H1 (cell line): ENCODE data around the gene CADPS. TPM values are rescaled to one million over a fixed set of nuclear protein-coding genes. Genes with fewer than 3 reads are reported as not detected.

Experiments used
- CTCF ChIA-PET: fragments of 300-600 bp; sonication (Branson Sonifier 250); formaldehyde crosslinking; loops from one replicate; lab custom pipeline; 2021; ENCODE audit not compliant: partially characterized antibody; lab: Charles Lee
- POLR2A ChIA-PET: fragments of 300-600 bp; sonication (Branson Sonifier 250); formaldehyde crosslinking; loops from one replicate; lab custom pipeline; 2021; ENCODE audit warnings: inconsistent platforms; ENCODE audit not compliant: partially characterized antibody; lab: Charles Lee
- DNase-seq, 2 experiments: peaks; one replicate each; pipeline versions ENCODE4 v3.0.0 to v3.0.0-alpha.2; 2010 to 2022; ENCODE audit warnings: low spot score in 2 of 2, low read depth in 1 of 2, mixed read lengths in 1 of 2
- FAIRE-seq: peaks from 2 replicates; lab custom pipeline; 2011; peaks lifted over from hg19 to GRCh38; lab: Jason Lieb, UNC
- H2AFZ ChIP-seq: 2 replicates; pipeline ENCODE4 v1.8.1; 2012; ENCODE audit warnings: low read length, inconsistent platforms
- H2AK5ac ChIP-seq: 2 replicates; pipeline ENCODE4 v1.6.1; 2013; ENCODE audit warnings: low read depth, low read length
- H2BK120ac ChIP-seq: replicated peaks from 2 replicates; pipeline ENCODE3; 2013; ENCODE audit warnings: low read depth, low read length, inconsistent platforms
- H2BK12ac ChIP-seq: 2 replicates; pipeline ENCODE4 v1.6.1; 2013; ENCODE audit warnings: low read depth, low read length
- H2BK15ac ChIP-seq: 2 replicates; pipeline ENCODE4 v1.6.1; 2013; ENCODE audit warnings: low read length
- H2BK20ac ChIP-seq: 2 replicates; pipeline ENCODE4 v1.6.1; 2013; ENCODE audit warnings: low read length
- H2BK5ac ChIP-seq: 2 replicates; pipeline ENCODE4 v1.6.1; 2013; ENCODE audit warnings: low read depth, low read length
- H3K14ac ChIP-seq: 2 replicates; pipeline ENCODE4 v1.6.1; 2013; ENCODE audit warnings: inconsistent platforms; ENCODE audit not compliant: insufficient read length
- H3K18ac ChIP-seq: 2 replicates; pipeline ENCODE4 v1.6.1; 2013; ENCODE audit warnings: low read length; ENCODE audit errors: extremely low read depth
- H3K23ac ChIP-seq: 2 replicates; pipeline ENCODE4 v1.6.1; 2013; ENCODE audit warnings: inconsistent platforms; ENCODE audit not compliant: insufficient read length
- H3K23me2 ChIP-seq: 2 replicates; pipeline ENCODE4 v1.6.1; 2013; ENCODE audit warnings: low read depth, low read length
- H3K27ac ChIP-seq: 2 replicates; pipeline ENCODE4 v1.6.1; 2011; ENCODE audit warnings: low read depth, low read length, inconsistent platforms
- H3K27me3 ChIP-seq, 4 experiments: replicated peaks in 1 of 4; 1 replicate in 1 of 4; 2 replicates in 3 of 4; pipeline versions ENCODE4 v1.6.1 to v1.8.1; 2011 to 2013; ENCODE audit warnings: low read length in 3 of 4, mild to moderate bottlenecking in 3 of 4, inconsistent platforms in 2 of 4, mixed read lengths in 2 of 4, moderate library complexity in 1 of 4; ENCODE audit not compliant: control insufficient read depth in 3 of 4, insufficient read depth in 3 of 4; ENCODE audit errors: extremely low read depth in 1 of 4
- H3K36me3 ChIP-seq, 4 experiments: 2 replicates each; pipeline versions ENCODE4 v1.6.1 to v1.8.1; 2011 to 2013; ENCODE audit warnings: mild to moderate bottlenecking in 4 of 4, low read length in 3 of 4, moderate library complexity in 2 of 4, control low read depth in 1 of 4, inconsistent platforms in 1 of 4; ENCODE audit not compliant: insufficient read depth in 4 of 4, control insufficient read depth in 2 of 4
- H3K4ac ChIP-seq: replicated peaks from 2 replicates; pipeline ENCODE3; 2013; ENCODE audit warnings: low read length, low read depth, mixed read lengths, inconsistent platforms; ENCODE audit not compliant: insufficient read length
- H3K4me1 ChIP-seq, 4 experiments: replicated peaks in 1 of 4; 1 replicate in 1 of 4; 2 replicates in 3 of 4; pipeline versions ENCODE4 v1.6.1 to v1.8.1; 2011 to 2013; ENCODE audit warnings: low read length in 3 of 4, inconsistent platforms in 2 of 4, mixed read lengths in 1 of 4; ENCODE audit not compliant: insufficient read depth in 4 of 4, control insufficient read depth in 3 of 4
- H3K4me2 ChIP-seq, 2 experiments: 2 replicates each; pipeline versions ENCODE4 v1.6.1 to v1.8.1; 2011 to 2013; ENCODE audit warnings: low read depth in 2 of 2, low read length in 2 of 2, control low read depth in 1 of 2, inconsistent platforms in 1 of 2, mild to moderate bottlenecking in 1 of 2; ENCODE audit not compliant: insufficient read depth in 1 of 2
- H3K4me3 ChIP-seq, 4 experiments: fragments of 200-600, 300-600 bp in 1 of 4; sonication (generic), shearing (Covaris generic), sonication (Bioruptor Twin) in 1 of 4; 2 replicates each; pipeline versions ENCODE4 v1.5.1 to v1.8.1; 2011 to 2016; ENCODE audit warnings: low read length in 4 of 4, low read depth in 3 of 4, control low read depth in 2 of 4, inconsistent platforms in 2 of 4, mild to moderate bottlenecking in 2 of 4, mixed read lengths in 1 of 4, moderate library complexity in 1 of 4; ENCODE audit not compliant: insufficient read depth in 2 of 4; ENCODE audit errors: extremely low read depth in 1 of 4
- H3K56ac ChIP-seq: replicated peaks from 2 replicates; pipeline ENCODE3; 2013; ENCODE audit warnings: low read depth, mild to moderate bottlenecking, mixed read lengths, low read length, inconsistent platforms; ENCODE audit not compliant: insufficient read length
- H3K79me1 ChIP-seq: 2 replicates; pipeline ENCODE4 v1.6.1; 2013; ENCODE audit warnings: low read depth, low read length, control low read depth
- H3K79me2 ChIP-seq, 2 experiments: 2 replicates each; pipeline versions ENCODE4 v1.6.1 to v1.8.1; 2012 to 2013; ENCODE audit warnings: low read length in 2 of 2, mild to moderate bottlenecking in 2 of 2, inconsistent platforms in 1 of 2; ENCODE audit not compliant: insufficient read depth in 2 of 2, control insufficient read depth in 1 of 2
- H3K9ac ChIP-seq, 4 experiments: replicated peaks in 1 of 4; 1 replicate in 1 of 4; 2 replicates in 3 of 4; pipeline versions ENCODE4 v1.6.1 to v1.8.1; 2011 to 2013; ENCODE audit warnings: low read depth in 3 of 4, low read length in 3 of 4, control low read depth in 2 of 4, mild to moderate bottlenecking in 2 of 4, moderate library complexity in 2 of 4, inconsistent platforms in 1 of 4; ENCODE audit errors: extremely low read depth in 1 of 4
- H3K9me3 ChIP-seq, 2 experiments: 2 replicates each; pipeline versions ENCODE4 v1.6.1 to v1.8.1; 2012 to 2013; ENCODE audit warnings: mild to moderate bottlenecking in 2 of 2, moderate library complexity in 2 of 2, control low read depth in 1 of 2, inconsistent platforms in 1 of 2, low read depth in 1 of 2, low read length in 1 of 2, mixed read lengths in 1 of 2; ENCODE audit not compliant: insufficient read depth in 2 of 2
- H4K20me1 ChIP-seq, 2 experiments: replicated peaks in 1 of 2; 2 replicates each; pipeline versions ENCODE3 to v1.8.1; 2011 to 2013; ENCODE audit warnings: inconsistent platforms in 2 of 2, low read length in 2 of 2, mild to moderate bottlenecking in 1 of 2; ENCODE audit not compliant: insufficient read depth in 2 of 2, control insufficient read depth in 1 of 2
- H4K5ac ChIP-seq: 2 replicates; pipeline ENCODE4 v1.6.1; 2013; ENCODE audit warnings: low read length, low read depth, mixed read lengths, inconsistent platforms; ENCODE audit not compliant: insufficient read length
- H4K8ac ChIP-seq: 2 replicates; pipeline ENCODE4 v1.8.0; 2013; ENCODE audit warnings: mild to moderate bottlenecking, moderate library complexity, low read length, inconsistent platforms; ENCODE audit not compliant: insufficient read depth; ENCODE audit errors: extremely low read depth
- H4K91ac ChIP-seq: replicated peaks from 2 replicates; pipeline ENCODE3; 2013; ENCODE audit warnings: low read length, mixed read lengths, inconsistent platforms; ENCODE audit not compliant: insufficient read length
- CHD1 ChIP-seq: IDR thresholded peaks from 2 replicates; pipeline ENCODE4 v1.6.1; 2012; ENCODE audit warnings: low read depth, low read length, improper control_type of control experiment
- E2F6 ChIP-seq: IDR thresholded peaks from 2 replicates; pipeline ENCODE4 v1.6.1; 2012; ENCODE audit warnings: inconsistent platforms
- JUN ChIP-seq: IDR thresholded peaks from 2 replicates; pipeline ENCODE4 v1.6.1; 2011; ENCODE audit warnings: low read depth, mild to moderate bottlenecking, improper control_type of control experiment, low read length
- JUND ChIP-seq: IDR thresholded peaks from 2 replicates; pipeline ENCODE4 v1.6.1; 2011; ENCODE audit warnings: mild to moderate bottlenecking, improper control_type of control experiment, low read length
- POLR2AphosphoS5 ChIP-seq: IDR thresholded peaks from 2 replicates; pipeline ENCODE4 v1.6.1; 2011; ENCODE audit warnings: low read depth, low read length
- POU5F1 ChIP-seq: IDR thresholded peaks from 2 replicates; pipeline ENCODE4 v1.6.1; 2011; ENCODE audit warnings: low read depth, mild to moderate bottlenecking, low read length, moderate library complexity
- RNF2 ChIP-seq: fragments of 200-900, 300-1000 bp; sonication (generic); IDR thresholded peaks from 2 replicates; pipeline ENCODE4 v1.7.1; 2016; ENCODE audit warnings: borderline replicate concordance, low read depth, mild to moderate bottlenecking, antibody characterized with exemption, low read length; ENCODE audit not compliant: poor library complexity, severe bottlenecking; ENCODE audit errors: missing control alignments
- TBP ChIP-seq: IDR thresholded peaks from 2 replicates; pipeline ENCODE4 v1.6.1; 2011; ENCODE audit warnings: low read depth, low read length, improper control_type of control experiment
- TCF12 ChIP-seq: IDR thresholded peaks from 2 replicates; pipeline ENCODE4 v1.6.1; 2011; ENCODE audit warnings: low read depth, mild to moderate bottlenecking, low read length
- WGBS, 2 experiments: shearing (Covaris generic) in 1 of 2; methylation state at CpG; one replicate each; pipeline versions ENCODE4 v1.1.6 to v1.1.7; 2013 to 2015; ENCODE audit warnings: low lambda C conversion rate in 2 of 2, mixed read lengths in 2 of 2, inconsistent platforms in 1 of 2, low coverage in 1 of 2, missing lambda C conversion rate in 1 of 2; ENCODE audit not compliant: insufficient replicate concordance in 2 of 2, insufficient coverage in 1 of 2, insufficient read length in 1 of 2; ENCODE audit errors: extremely low coverage in 1 of 2, missing lambda C conversion rate in 1 of 2; 5-methylcytosine and 5-hydroxymethylcytosine counted together
- polyA plus RNA-seq, 7 experiments: library from polyadenylated mRNA; depleted of rRNA in 3 of 7; stranded (reverse) in 5 of 7; unstranded in 2 of 7; fragments of >200 nt in 5 of 7; fragments of 200-250 nt in 2 of 7; gene quantifications; 1 replicate in 5 of 7; 2 replicates in 1 of 7; 4 replicates in 1 of 7; pipeline versions ENCODE4 v1.2.1 to v1.2.3, GENCODE V29; 2011 to 2013; ENCODE audit warnings: missing spikeins in 2 of 7, mixed read lengths in 2 of 7
- total RNA-seq: library from RNA; stranded (reverse); fragmentation: NEBNext Ultra II Directional; extraction: Animal tissue kit (Norgen Biotek cat#: 25700); gene quantifications from 2 replicates; pipeline ENCODE4 v1.2.1, GENCODE V29; 2021

CADPS gene
- total and polyA plus RNA-seq, 2 of the 8 experiments (the other 6 are each of a cell fraction or from before 2014, with no cell fraction given), result 7.1 to 10.2 TPM

- H2AK5ac ChIP-seq, result no peak overlapping the region
- no peaks in the 10 kb centered on the region for H4K20me1 ChIP-seq
- H2BK120ac ChIP-seq, result peak overlapping the region; percentile 76
- FAIRE-seq (peak; percentile 96), DNase-seq (no peak)
- H2BK15ac ChIP-seq, result no peak overlapping the region
- peak overlapping the region in 1 of 4 experiments; percentile 33; a peak in 1 of 8 replicates for H3K4me3 ChIP-seq
- no peaks in the 10 kb centered on the region for H3K79me1 ChIP-seq
- H3K4me2 ChIP-seq, result peak overlapping the region; percentile 46 to 57
- WGBS, 2 experiments, result 13% methylated on average over 4 of the region's 4 CpGs; no CpG with 5 or more reads in 1 of the 2 experiments
- no peaks in the 10 kb centered on the region for H3K36me3 ChIP-seq
- CTCF ChIA-PET, result interaction anchor here (0.6 to 3.4 kb wide), 10 partner anchors 12 to 206 kb away, joined by 3 to 24 read pairs (median 4); no protein-coding TSS in a partner anchor
- H3K56ac ChIP-seq, result no peak overlapping the region
- peak overlapping the region; percentile 98 for H2BK20ac ChIP-seq
- no peak overlapping the region for H4K5ac ChIP-seq
- no peak overlapping the region; the same call in 1 of the 2 replicates for H2BK12ac ChIP-seq
- H3K14ac ChIP-seq, result no peak overlapping the region
- H3K4me1 ChIP-seq, result peaks cover 6 to 15% (median 12%) of the 10 kb centered on the region in 4 experiments; a peak in 6 of 7 replicates
- H3K18ac ChIP-seq, result peak overlapping the region; percentile 55
- TF ChIP-seq TCF12 (no peak), TBP (no peak), CHD1 (no peak), E2F6 (no peak), JUND (no peak), JUN (no peak), RNF2 (no peak), POLR2AphosphoS5 (no peak), POU5F1 (no peak)
- TF ChIP-seq, all 59 proteins: peak for 0
- Histone ChIP-seq H3K27me3 (no peaks in the 10 kb centered on the region), H3K79me2 (no peaks in the 10 kb centered on the region), H3K9me3 (no peaks in the 10 kb centered on the region), H3K23ac (no peak overlapping the region), H3K27ac (no peak overlapping the region), H2AFZ (no peak overlapping the region), H3K23me2 (no peaks in the 10 kb centered on the region), H3K4ac (no peak overlapping the region), H4K8ac (no peak overlapping the region), H2BK5ac (peak overlapping the region; percentile 84; the same call in 1 of the 2 replicates), H4K91ac (peak overlapping the region; percentile 89), H3K9ac (no peak overlapping the region)
- POLR2A ChIA-PET, result interaction anchor here (0.8 to 1.3 kb wide), 6 partner anchors 8 to 220 kb away, joined by 3 to 4 read pairs (median 3); no protein-coding TSS in a partner anchor
These were observed 336.4 kb downstream of the CADPS start for GRCh38 chr3:62538691-62539356.
